ENCODE measurements around the gene SPSB1. TPM values are rescaled to one million over a fixed set of nuclear protein-coding genes. Genes with fewer than 3 reads are reported as not detected.
A peak's percentile ranks its signal among the peaks of the same experiment; 100 is the strongest.

SPSB1 gene
- total RNA-seq, 1 donor from 2014 or later: 14.7 TPM

DNA sequence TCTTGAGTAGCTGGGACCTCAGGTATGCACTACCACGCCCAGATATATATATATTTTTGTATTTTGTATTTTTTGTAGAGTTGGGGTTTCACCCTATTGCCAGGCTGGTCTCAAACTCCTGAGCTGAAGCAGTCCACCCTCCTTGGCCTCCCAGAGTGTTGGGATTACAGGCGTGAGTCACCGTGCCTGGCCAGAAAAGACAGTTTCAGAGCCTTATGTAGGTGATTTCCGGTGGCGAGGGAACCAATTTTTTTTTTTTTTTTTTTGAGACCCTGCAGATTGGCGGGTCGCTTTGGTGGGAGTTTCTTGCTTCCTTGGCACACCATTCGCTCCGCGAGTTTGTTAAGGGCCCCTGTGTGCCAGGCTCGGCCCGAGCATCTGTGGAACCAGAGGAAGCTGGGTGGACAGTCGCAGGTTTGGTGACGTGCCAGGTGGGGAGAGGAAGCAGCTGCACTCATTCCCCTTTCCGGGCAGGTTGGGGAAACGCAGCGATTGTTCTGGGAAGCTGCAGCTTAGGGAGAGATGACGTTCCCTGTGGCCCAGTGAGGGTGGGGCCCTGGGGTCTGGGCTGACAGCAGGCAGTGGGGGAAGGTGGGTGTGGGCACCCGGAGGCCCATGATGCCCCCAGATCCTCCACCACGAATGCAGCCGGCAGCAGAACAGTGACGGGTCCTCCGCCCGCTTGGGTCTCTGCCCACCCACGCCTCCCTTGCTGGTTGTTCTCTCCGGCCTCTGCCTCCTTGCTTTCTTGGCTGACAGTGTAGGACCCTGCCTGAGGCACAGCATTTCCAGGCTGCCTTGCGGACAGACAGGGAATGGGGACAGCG, 25.1 kb downstream of the SPSB1 start:
- TF ChIP-seq, protein P1, sequence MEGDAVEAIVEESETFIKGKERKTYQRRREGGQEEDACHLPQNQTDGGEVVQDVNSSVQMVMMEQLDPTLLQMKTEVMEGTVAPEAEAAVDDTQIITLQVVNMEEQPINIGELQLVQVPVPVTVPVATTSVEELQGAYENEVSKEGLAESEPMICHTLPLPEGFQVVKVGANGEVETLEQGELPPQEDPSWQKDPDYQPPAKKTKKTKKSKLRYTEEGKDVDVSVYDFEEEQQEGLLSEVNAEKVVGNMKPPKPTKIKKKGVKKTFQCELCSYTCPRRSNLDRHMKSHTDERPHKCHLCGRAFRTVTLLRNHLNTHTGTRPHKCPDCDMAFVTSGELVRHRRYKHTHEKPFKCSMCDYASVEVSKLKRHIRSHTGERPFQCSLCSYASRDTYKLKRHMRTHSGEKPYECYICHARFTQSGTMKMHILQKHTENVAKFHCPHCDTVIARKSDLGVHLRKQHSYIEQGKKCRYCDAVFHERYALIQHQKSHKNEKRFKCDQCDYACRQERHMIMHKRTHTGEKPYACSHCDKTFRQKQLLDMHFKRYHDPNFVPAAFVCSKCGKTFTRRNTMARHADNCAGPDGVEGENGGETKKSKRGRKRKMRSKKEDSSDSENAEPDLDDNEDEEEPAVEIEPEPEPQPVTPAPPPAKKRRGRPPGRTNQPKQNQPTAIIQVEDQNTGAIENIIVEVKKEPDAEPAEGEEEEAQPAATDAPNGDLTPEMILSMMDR (IDR thresholded peaks at IDR 0.05): no peak
- Histone ChIP-seq H3K27me3 (ENCODE audit: low read depth) (no peaks in the 10 kb centered on the region), H3K9me3 (no peaks in the 10 kb centered on the region), H3K36me3 (no peaks in the 10 kb centered on the region), H3K27ac (no peak overlapping the region), H3K4me1 (peaks cover 67% of the 10 kb centered on the region), H3K4me3 (no peak overlapping the region)
- DNase-seq (no peak), ATAC-seq (peak in 1 of 2 donors; percentile 20)
- intact Hi-C loops (cut with DNase I): no loop called here

DNA sequence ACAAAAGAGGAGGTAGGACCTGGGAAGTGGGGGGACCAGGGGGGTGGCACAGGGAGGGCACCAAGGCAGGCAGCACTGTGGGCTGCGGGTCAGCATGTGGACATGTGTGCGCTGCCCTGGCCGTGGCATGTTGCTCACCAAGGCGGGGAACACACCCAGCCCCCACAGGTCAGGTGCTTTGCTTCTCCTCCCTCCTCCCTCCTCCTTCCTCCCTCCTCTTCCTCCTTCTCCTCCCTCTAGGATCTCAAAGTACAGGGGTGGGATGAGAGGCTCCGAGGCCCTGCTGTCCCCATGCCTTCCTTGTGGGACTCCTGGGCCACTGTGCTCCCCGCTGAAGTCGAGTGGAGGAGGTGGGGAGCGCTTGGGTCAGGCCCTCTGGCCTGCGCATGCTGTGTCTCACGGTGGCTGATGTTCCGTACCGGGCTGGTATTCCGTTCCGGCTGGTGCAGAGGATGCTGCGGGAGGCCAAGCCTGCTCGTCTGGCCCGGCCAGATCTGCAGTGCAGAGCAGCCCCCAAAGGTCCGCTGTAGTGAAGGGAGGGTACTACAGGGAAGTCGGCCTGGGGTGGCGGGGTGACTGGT, 26.6 kb downstream of the SPSB1 start:
- Histone ChIP-seq H3K27ac (no peak overlapping the region), H3K36me3 (no peaks in the 10 kb centered on the region), H3K4me1 (peaks cover 67% of the 10 kb centered on the region), H3K9me3 (no peaks in the 10 kb centered on the region), H3K4me3 (no peak overlapping the region), H3K27me3 (ENCODE audit: low read depth) (no peaks in the 10 kb centered on the region)
- intact Hi-C loops (cut with DNase I): no loop called here
- ATAC-seq (no peak), DNase-seq (no peak)
- TF ChIP-seq, protein P1 (IDR thresholded peaks at IDR 0.05): no peak

DNA sequence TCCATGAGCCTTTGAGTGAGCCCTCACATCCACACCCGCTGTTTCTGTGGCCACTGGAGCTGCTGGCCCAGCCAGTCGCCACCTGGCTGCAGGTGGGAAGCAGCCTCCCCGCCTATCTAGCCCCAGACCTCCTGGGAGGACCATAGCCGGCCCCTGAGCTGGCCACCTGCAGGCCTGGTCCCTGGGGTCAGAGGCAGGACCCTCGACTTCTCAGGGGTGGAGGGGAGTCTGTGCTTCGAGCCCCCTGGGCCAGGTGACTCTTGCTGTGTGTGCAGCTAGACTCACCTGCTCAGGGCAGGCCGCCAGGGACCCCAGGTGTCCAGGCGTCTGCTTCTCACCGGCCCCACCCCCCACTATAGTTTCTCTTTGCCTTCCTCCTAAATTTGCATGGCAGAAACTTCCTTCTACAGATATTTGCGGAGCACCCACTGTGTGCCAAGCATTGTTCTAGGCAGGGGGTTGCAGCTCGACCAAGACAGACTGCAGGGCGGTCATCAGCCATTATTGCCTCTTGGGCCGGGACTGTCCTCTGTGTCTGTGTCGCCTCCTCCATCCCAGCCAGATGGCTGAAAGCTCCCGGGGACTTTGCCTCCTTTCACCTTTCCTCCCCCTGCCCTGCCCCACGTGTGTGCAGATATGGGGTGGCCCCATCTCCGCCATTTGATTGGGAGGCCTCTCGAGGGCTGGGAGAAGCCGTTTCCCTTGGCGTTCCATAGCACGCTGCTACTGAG, 27.3 kb downstream of the SPSB1 start:
- TF ChIP-seq, protein P1 (IDR thresholded peaks at IDR 0.05): no peak
- H3K36me3 ChIP-seq: no peaks in the 10 kb centered on the region
- DNase-seq (no peak), ATAC-seq (no peak)
- no peak overlapping the region for H3K27ac ChIP-seq
- H3K27me3 ChIP-seq (ENCODE audit: low read depth): no peaks in the 10 kb centered on the region
- H3K9me3 ChIP-seq: no peaks in the 10 kb centered on the region
- intact Hi-C loops (cut with DNase I): no loop called here
- H3K4me3 ChIP-seq: no peak overlapping the region
- H3K4me1 ChIP-seq: peaks cover 66% of the 10 kb centered on the region

DNA sequence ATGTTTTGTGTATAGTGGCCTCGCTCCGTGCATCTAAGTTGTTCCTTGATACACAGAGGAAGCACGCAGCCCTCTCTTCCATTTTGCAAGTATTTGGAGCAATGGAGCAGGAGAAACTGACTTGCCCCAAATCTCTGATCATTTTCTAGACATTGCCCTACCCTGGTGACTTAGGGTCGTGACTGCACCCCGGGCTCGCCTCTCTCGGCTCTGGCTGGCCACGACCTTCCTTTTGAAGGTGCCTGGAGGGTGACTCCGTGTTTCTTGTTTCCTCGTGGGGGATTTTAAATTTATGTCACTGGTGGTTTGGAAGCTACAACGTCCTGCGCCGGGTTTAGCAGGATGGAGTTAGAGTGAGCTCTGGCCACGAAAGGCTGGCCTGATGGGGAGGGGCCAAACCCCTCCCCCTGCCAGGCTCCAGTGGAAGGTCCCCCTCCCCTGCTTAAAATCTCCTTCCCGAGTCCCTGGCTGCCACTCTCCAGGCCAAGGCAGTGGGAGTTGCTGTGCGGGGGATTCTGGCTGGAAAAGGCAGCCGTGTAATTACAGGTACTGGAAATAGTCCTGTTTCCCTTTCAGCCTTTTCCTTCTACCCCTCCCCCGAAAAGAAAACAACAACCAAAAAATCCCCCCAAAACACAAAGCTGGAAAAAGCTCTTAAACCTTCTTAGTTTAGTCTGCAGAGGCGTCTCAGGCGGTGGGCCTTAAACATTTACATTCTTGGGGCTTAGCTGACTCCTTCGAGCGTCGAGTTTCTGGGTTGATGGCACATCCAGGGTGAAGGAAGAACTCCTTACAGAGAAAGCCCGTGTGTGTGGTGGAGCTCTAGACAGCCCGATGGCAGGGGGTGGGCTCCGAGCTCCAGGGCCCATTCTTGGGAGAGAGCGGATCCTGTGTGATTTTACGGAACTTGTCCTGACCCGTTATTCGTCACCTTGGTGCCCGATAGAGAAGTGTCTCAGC, 28.1 kb downstream of the SPSB1 start:
- DNase-seq: no peak
- peaks cover 63% of the 10 kb centered on the region for H3K4me1 ChIP-seq
- intact Hi-C loops (cut with DNase I): no loop called here

More for the DNA sequence above, 28.1 kb downstream of the SPSB1 start:
- Histone ChIP-seq H3K9me3 (no peaks in the 10 kb centered on the region), H3K27me3 (ENCODE audit: low read depth) (no peaks in the 10 kb centered on the region), H3K4me3 (no peak overlapping the region), H3K27ac (no peak overlapping the region), H3K36me3 (no peaks in the 10 kb centered on the region)
- TF ChIP-seq, protein P1 (IDR thresholded peaks at IDR 0.05): no peak
- ATAC-seq: no peak
